H1 (cell line): ENCODE results near the gene ZNF223. TPM values are rescaled to one million over a fixed set of nuclear protein-coding genes. Genes with fewer than 3 reads are reported as not detected.

Experiments
- CHD7 ChIP-seq: fragments of 300-600 bp; sonication (generic); IDR thresholded peaks from 2 replicates; pipeline ENCODE4 v1.7.1; 2012; ENCODE audit warnings: low read length, moderate library complexity, mild to moderate bottlenecking, inconsistent platforms; ENCODE audit not compliant: insufficient replicate concordance
- TBP ChIP-seq: IDR thresholded peaks from 2 replicates; pipeline ENCODE4 v1.6.1; 2011; ENCODE audit warnings: low read depth, low read length, improper control_type of control experiment
- polyA plus RNA-seq, 7 experiments: library from polyadenylated mRNA; depleted of rRNA in 3 of 7; stranded (reverse) in 5 of 7; unstranded in 2 of 7; fragments of >200 nt in 5 of 7; fragments of 200-250 nt in 2 of 7; gene quantifications; 1 replicate in 5 of 7; 2 replicates in 1 of 7; 4 replicates in 1 of 7; pipeline versions ENCODE4 v1.2.1 to v1.2.3, GENCODE V29; 2011 to 2013; ENCODE audit warnings: missing spikeins in 2 of 7, mixed read lengths in 2 of 7
- total RNA-seq: library from RNA; stranded (reverse); fragmentation: NEBNext Ultra II Directional; extraction: Animal tissue kit (Norgen Biotek cat#: 25700); gene quantifications from 2 replicates; pipeline ENCODE4 v1.2.1, GENCODE V29; 2021

The ZNF223 gene
- total and polyA plus RNA-seq, 2 of the 8 experiments (the other 6 are each of a cell fraction or from before 2014, with no cell fraction given): 1.7 to 4.3 TPM

- TF ChIP-seq CHD7 (no peak), TBP (no peak)
Measured at GRCh38 chr19:44005973-44006372, 45.9 kb upstream of the ZNF223 start (continued).
